ENCODE data around the gene LRRFIP2. TPM values are rescaled to one million over a fixed set of nuclear protein-coding genes. Genes with fewer than 3 reads are reported as not detected.

The LRRFIP2 gene
- total and polyA plus RNA-seq, 9 donors: 35.5 to 81.1 (median 48.3) TPM

- intact Hi-C loops (cut with DNase I): no loop called here
- TF ChIP-seq, protein P1, sequence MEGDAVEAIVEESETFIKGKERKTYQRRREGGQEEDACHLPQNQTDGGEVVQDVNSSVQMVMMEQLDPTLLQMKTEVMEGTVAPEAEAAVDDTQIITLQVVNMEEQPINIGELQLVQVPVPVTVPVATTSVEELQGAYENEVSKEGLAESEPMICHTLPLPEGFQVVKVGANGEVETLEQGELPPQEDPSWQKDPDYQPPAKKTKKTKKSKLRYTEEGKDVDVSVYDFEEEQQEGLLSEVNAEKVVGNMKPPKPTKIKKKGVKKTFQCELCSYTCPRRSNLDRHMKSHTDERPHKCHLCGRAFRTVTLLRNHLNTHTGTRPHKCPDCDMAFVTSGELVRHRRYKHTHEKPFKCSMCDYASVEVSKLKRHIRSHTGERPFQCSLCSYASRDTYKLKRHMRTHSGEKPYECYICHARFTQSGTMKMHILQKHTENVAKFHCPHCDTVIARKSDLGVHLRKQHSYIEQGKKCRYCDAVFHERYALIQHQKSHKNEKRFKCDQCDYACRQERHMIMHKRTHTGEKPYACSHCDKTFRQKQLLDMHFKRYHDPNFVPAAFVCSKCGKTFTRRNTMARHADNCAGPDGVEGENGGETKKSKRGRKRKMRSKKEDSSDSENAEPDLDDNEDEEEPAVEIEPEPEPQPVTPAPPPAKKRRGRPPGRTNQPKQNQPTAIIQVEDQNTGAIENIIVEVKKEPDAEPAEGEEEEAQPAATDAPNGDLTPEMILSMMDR (IDR thresholded peaks at IDR 0.05): no peak
- no peak for TF ChIP-seq POLR2A (IDR thresholded peaks at IDR 0.05)
- TF ChIP-seq EP300 (IDR thresholded peaks at IDR 0.05): no peak
- Histone ChIP-seq H3K27me3 (no peaks in the 10 kb centered on the region), H3K4me3 (no peak overlapping the region), H3K36me3 (no peaks in the 10 kb centered on the region), H3K4me1 (ENCODE audit: insufficient read depth) (no peaks in the 10 kb centered on the region), H3K9me3 (no peaks in the 10 kb centered on the region), H3K27ac (no peak overlapping the region)
- 90 to 92% (median 92%) methylated on average over 5 of the region's 5 CpGs for WGBS, 3 donors
- no peak for DNase-seq
Measured at GRCh38 chr3:37015642-37016041, 158.7 kb downstream of the LRRFIP2 start.

- Histone ChIP-seq H3K4me3 (no peak overlapping the region), H3K9me3 (no peaks in the 10 kb centered on the region), H3K36me3 (no peaks in the 10 kb centered on the region), H3K27ac (no peak overlapping the region), H3K4me1 (ENCODE audit: insufficient read depth) (no peaks in the 10 kb centered on the region), H3K27me3 (no peaks in the 10 kb centered on the region)
- DNase-seq: no peak
- intact Hi-C loops (cut with DNase I): no loop called here
- 87 to 97% (median 89%) methylated on average over 2 of the region's 2 CpGs for WGBS, 3 donors
- TF ChIP-seq, protein P1 (IDR thresholded peaks at IDR 0.05): no peak
- TF ChIP-seq POLR2A (IDR thresholded peaks at IDR 0.05) (no peak), EP300 (IDR thresholded peaks at IDR 0.05) (no peak)
Measured at GRCh38 chr3:37014620-37015019, 159.8 kb downstream of the LRRFIP2 start.

Small RNAs within 50 kb of the gene (small RNA-seq; reads per million reads assigned to genes)
- gene RF00019 (not detected), gene RNU6-1301P (not detected)

Other genes with a start within 250 kb of the LRRFIP2 start
- 10 to 100 TPM; 10.7 to 42.4 (median 27.4) TPM for gene TRANK1, start 229.5 kb downstream of the LRRFIP2 start, total RNA-seq
- gene TRANK1, start 229.5 kb downstream of the LRRFIP2 start, polyA plus RNA-seq: 10 to 100 TPM; 11.4 to 24.6 TPM
- 10 to 100 TPM; 25.0 to 40.0 (median 33.1) TPM for gene EPM2AIP1, start 181.5 kb downstream of the LRRFIP2 start, total RNA-seq
- gene EPM2AIP1, start 181.5 kb downstream of the LRRFIP2 start, polyA plus RNA-seq: 10 to 100 TPM; 10.2 to 15.9 TPM
- gene MLH1, start 181.1 kb downstream of the LRRFIP2 start, total RNA-seq: 10 to 100 TPM; 16.8 to 31.0 (median 21.4) TPM
- gene MLH1, start 181.1 kb downstream of the LRRFIP2 start, polyA plus RNA-seq: 10 to 100 TPM; 14.1 to 44.3 TPM
- 10 to 100 TPM; 43.8 to 62.9 (median 59.5) TPM for gene GOLGA4, start 68.7 kb upstream of the LRRFIP2 start, total RNA-seq
- 10 to 100 TPM; 16.1 to 24.0 TPM for gene GOLGA4, start 68.7 kb upstream of the LRRFIP2 start, polyA plus RNA-seq

Measured in ovary (tissue), 9 donors.